Non-pigmented ciliary epithelial cell (primary cell): Measurements from ENCODE around the gene KRT10.
"Not testable (repeated sequence)": the region's sequence is repeated elsewhere in the genome, so short reads cannot be mapped to it uniquely, and the experiment has no call there.

ENCODE experiments used
- DNase-seq: peaks from one replicate; pipeline ENCODE4 v3.0.0-alpha.2; 2010; ENCODE audit warnings: low read depth

Gene KRT10

DNA sequence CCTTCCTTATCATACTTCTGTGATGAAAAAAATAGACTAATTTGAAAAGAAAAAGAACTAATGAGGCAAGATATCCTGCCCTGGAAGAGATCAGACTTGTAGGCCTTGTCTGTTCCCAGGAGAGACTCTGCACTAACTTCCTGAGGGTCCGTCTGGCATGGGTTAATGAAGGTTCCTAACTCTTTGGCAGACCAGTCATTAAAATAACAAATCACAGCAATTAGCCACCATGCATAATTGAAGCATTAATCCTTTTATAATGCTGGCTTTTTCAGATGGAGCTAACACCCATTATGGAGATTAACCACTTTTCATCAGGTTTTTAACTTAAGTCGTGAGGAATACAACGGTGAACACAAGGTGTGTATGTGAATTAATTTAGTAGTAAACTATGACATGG is 10.4 kb upstream of the KRT10 start:
- DNase-seq = no peak

GRCh38 chr17:40830085-40830776 is 7.8 kb upstream of the KRT10 start:
- DNase-seq = no peak

DNA sequence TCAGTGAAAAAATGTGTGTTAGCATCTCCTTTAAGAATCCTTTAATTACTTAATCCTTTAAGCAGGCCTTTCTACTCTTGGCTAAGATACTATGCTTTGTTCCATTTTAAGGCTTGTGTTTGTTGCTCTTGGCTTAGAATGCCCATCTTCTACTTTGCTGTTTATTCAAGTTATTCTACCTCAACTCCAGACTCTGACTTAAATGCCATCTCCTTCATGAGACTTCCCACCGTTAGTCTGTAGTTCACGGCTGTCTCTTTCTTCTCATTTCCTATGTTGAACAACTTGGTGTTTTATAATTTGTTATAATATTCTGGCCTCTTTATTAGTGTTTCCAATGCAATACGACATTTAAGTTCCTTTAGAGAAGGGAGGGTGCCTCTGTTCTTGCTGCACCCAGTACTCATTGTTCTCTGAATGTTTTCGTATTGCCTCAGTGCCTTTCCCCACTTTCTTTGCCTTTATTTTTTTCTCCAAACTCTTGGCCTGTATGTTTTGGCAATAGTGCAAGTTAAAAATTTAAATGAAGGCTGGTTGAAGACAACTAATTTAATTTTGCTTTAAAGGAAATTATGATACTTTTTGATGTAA is 6.1 kb upstream of the KRT10 start:
- no peak for DNase-seq

GRCh38 chr17:40827746-40828453 is 5.5 kb upstream of the KRT10 start:
- no peak for DNase-seq

DNA sequence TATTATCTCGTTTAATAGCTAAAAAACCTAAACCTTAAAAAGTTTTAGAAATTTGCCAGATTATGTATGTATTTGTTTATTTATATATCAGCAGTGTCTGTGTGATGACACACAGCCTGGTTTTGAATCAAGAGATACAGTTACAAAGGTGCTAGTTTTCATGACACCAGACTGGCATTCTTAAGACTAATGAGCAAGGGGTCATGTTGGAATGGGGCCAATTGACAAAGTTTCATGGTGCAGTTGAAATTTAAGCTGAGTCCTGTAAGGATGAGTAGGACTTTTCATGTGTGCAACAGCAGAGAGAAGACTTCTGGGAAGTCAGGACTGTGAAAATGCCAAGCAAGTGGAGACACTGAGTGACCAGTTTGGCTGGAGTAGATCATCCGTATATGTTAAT is 3.2 kb upstream of the KRT10 start:
- DNase-seq = no peak

DNA sequence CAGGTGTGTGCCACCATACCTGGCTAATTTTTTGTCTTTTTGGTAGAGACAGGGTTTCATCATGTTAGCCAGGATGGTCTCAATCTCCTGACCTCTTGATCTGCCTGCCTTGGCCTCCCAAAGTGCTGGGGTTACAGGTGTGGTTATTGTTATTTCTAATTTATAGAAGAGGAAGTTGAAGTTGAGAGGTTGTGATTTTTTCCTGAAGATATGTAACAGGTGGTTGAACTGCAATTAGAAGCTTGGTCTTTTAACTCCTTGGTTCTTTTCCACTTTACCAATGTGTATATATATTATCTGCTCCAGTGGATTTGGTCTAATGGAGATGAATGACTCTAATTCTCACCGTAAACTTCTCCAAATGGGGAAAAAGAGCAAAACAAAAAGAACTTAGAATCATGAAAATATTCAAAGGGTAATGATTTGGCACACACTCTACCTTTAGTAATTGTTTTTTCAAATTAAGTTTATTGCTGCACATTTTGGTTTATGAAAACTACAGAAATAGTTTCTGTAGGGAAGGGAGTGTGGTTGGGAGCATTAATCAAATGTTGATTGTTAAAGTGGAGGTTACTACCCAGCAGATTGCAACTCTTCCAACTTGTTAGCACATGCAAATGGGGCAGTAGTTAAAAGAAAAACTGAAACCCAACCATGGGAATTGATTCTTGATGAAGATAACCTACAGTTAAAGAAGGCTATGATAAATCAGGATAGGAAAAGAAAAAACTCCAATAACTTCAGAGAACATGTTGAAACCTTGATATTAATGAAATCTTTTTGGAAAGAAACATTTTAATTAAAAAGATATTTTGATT is 1.8 kb upstream of the KRT10 start:
- DNase-seq = no peak

DNA sequence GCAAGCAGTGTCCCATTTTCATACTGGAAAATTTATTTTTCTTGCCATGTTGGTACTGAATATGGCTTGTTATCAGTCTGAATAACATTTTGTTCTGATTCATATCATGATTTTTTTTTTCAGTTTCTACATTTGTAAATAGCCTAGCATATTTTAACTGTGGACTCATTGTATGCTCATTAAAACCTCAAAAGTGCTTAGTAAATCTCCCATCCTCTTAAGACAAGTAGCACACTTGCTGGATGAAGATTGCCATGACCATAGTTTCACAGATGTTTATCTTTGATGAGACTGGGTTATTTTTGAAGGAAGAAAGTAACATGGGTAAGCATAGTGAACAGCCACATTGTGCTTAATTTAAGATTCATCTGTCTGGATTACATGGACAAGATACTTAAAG is 878 bp downstream of the KRT10 start:
- no peak for DNase-seq

DNA sequence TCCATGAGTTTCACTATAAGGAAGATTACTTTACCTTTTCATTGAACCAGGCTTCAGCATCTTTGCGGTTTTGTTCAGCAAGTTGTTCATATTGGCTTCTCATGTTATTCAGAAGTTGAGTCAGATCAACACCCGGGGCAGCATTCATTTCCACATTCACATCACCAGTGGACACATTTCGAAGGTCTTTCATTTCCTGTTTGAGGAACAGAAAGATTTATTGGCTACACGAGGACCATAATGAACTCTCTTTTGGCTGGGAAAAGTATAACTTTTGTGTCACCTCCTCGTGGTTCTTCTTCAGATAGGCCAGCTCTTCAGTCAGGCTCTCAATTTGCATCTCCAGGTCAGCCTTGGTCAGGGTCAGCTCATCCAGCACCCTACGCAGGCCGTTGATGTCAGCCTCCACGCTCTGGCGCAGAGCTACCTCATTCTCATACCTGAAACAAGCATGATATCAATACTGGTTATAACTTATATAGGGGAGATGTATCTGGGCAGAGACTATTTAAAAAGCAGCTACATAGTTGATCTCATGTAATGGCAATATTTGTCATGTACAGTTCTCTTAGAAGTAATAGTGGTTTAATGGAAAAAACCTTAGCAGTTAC is 2.1 kb downstream of the KRT10 start:
- DNase-seq = no peak

DNA sequence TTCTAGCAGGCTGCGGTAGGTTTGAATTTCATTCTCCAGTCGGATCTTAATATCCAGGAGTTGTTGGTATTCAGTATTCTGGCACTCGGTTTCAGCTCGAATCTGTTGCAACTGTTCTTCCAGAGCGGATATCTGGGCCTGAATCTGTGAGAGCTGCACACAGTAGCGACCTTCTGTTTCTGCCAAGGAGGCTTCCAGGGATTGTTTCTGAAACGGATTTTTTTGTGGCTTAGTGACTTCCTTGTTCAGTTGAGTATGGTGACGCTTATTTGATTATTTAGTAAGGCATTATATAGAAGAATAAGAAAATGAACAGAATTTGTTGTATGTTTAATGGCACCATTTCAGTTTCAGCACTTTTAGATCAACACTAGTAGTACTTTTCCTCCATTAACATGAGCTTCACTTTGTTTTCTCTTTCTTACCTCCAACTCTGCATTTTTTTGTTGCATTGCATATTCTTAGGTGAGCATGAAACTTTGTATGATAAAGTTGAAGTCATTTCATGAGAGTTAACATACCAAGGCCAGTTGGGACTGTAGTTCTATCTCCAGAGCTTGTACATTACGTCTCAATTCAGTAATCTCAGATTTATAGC is 2.8 kb downstream of the KRT10 start:
- no peak for DNase-seq

DNA sequence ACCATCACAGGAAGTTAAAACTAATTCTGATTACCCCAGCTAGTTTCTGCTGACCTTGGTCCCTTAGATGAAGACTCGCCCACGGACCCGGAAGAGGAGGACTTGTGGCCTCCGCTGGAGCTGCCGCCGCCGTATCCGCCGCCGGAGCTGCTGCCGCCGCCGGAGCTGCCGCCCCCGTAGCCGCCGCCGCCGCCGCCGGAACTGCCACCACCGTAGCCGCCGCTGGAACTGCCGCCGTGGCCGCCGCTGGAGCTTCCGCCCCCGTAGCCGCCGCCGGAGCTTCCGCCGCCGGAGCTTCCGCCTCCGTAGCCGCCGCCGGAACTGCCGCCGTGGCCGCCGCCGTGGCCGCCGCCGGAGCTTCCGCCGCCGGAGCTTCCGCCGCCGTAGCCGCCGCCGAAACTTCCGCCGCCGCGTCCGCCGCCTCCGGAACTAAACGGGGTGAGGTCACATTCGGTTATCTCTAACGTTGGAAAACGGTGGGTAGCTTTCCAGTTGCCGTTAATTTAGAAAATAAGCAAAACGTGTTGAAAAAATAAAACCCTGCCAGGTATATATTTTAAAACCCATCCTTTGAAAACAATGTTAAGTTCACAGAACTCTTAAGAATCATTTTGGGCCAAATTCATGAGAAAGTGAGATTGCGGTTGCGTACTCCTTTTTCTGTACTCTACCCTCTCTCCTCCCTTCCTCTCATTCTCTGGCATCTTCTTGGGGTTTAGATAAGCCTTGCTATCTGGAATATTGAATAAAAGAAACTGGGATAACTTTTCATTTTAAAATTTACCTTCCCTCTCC is 3.5 kb downstream of the KRT10 start:
- no peak for DNase-seq

DNA sequence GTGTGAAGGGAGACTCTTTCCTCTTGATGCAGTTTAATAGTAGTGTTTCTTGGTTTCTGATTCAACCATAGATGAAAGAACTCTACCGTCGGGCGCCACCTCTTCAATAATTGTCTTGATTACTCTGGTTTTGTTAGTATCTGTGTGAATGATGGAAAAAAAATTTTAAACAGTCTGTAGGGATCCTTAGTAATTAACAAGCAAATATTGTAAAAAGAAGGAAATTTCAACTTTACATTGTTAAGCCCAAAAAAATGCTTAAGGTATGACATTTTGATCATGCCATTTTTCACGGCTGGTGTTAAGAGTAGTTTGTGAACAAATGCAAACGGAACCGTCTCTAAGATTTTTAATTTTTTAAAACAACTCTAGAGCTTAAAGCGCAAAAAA is 4.1 kb downstream of the KRT10 start:
- no peak for DNase-seq

- no peak for DNase-seq
Observed at GRCh38 chr17:40817103-40817682, 5.2 kb downstream of the KRT10 start.

- no peak for DNase-seq
Observed at GRCh38 chr17:40816569-40816968, 5.8 kb downstream of the KRT10 start.

- DNase-seq = no peak
Observed at GRCh38 chr17:40815381-40815780, 7.0 kb downstream of the KRT10 start.

DNA sequence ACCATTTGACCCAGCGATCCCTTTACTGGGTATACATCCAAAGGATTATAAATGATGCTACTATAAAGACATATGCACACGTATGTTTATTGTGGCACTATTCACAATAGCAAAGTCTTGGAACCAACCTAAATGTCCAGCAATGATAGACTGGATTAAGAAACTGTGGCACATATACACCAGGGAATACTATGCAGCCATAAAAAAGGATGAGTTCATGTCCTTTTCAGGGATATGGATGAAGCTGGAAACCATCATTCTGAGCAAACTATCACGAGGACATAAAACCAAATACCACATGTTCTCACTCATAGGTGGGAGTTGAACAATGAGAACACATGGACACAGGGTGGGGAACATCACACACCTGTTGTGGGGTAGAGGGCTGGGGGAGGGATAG is 7.8 kb downstream of the KRT10 start:
- DNase-seq = not testable (repeated sequence)

GRCh38 chr17:40813804-40814203 is 8.6 kb downstream of the KRT10 start:
- DNase-seq = no peak

GRCh38 chr17:40812639-40813038 is 9.8 kb downstream of the KRT10 start:
- DNase-seq = no peak

DNA sequence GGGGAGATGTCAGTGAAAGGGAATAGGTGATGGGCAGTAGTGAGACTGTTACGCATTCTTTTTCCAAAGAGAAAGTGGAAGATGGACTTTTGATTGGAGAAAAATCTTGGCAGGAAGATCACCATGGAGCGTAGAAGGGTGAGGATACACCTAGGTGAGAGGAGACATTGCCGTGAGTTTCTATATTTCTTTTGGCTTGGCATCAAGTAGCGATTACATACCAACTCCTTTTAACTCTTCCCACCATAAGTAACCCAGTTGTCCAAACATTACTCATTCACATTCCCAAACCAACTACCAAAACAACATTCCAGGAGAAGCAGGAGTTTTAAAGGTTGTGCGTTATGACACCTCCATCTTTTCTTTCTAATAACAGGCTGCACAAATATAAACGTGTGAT is 11.9 kb downstream of the KRT10 start:
- no peak for DNase-seq

GRCh38 chr17:40809721-40810421 is 12.5 kb downstream of the KRT10 start:
- no peak for DNase-seq

GRCh38 chr17:40806131-40806530 is 16.3 kb downstream of the KRT10 start:
- DNase-seq = no peak
